ENCODE data around the gene MME. TPM values are rescaled to one million over a fixed set of nuclear protein-coding genes. Genes with fewer than 3 reads are reported as not detected.

MME gene
- total RNA-seq, 2 experiments from 2014 or later, result 84.4 to 118 TPM

DNA sequence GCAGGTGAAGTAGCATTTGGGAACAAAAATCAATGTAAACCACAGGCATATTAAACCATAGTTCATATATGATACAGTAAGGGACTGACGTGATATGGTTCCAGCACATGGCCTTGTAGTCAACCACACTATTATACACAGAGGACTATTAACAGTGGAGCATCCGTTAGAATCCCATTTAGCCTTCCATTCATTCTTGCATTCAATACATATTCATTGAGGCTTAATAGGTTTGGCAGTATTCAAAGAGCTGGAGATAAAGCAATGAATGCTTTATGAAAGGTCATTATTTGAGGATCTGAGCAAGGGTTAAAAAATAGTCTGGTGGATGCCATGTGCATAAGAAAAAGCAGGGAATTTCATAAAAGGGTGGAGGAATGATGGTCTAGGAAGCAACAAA lies 89.1 kb downstream of the MME start:
- H3K36me3 ChIP-seq (ENCODE audit: insufficient read depth, low read length), result peaks cover 90% of the 10 kb centered on the region
- intact Hi-C loops (cut with micrococcal nuclease; ENCODE audit: unreplicated experiment), result loop anchor here (10.0 kb wide), 1 partner anchor 214 kb away; no protein-coding TSS in a partner anchor
- no TSS peak for BruUV-seq (replicated peaks)

DNA sequence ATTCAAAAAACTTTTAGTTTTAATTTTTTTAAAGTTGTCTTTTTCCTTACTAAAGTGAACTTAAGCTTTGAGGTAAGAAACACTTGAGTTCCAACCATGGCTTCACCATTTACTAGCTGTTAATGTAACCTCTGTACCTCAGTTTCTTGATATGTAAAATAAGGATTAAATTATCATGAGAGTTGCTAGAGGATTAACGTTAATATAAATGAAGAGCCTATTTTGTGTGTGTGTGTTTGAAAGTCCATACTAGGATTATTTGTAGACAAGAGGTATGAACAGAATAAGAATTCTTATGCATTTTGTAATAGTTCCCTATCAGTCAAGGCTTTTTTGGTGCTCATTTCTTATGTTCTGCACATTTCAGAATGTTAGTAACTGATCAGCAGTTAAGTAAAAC lies 93.7 kb downstream of the MME start:
- H3K4me3 ChIP-seq (ENCODE audit: low read depth, low read length, poor library complexity, severe bottlenecking), result no peak overlapping the region
- BruUV-seq (replicated peaks), result no TSS peak
- peaks cover 90% of the 10 kb centered on the region for H3K36me3 ChIP-seq (ENCODE audit: insufficient read depth, low read length)

More for the DNA sequence above, 89.1 kb downstream of the MME start:
- Histone ChIP-seq H3K27ac (ENCODE audit: low read depth, low read length, poor library complexity, severe bottlenecking) (no peak overlapping the region), H3K4me1 (ENCODE audit: insufficient read depth, low read length, poor library complexity, severe bottlenecking) (no peaks in the 10 kb centered on the region), H3K4me3 (ENCODE audit: low read depth, low read length, poor library complexity, severe bottlenecking) (no peak overlapping the region), H3K9me2 (ENCODE audit: insufficient read depth, low read length) (no peaks in the 10 kb centered on the region), H2AFZ (ENCODE audit: low read length) (no peak overlapping the region), H3K4me2 (ENCODE audit: low read length) (no peak overlapping the region), H4K20me1 (ENCODE audit: insufficient read depth, low read length) (no peaks in the 10 kb centered on the region), H3K9me3 (ENCODE audit: low read length) (no peaks in the 10 kb centered on the region), H3K79me2 (ENCODE audit: insufficient read depth, low read depth, low read length) (no peaks in the 10 kb centered on the region)
- POLR2A ChIA-PET, result no interaction called here
- CTCF ChIA-PET (ENCODE audit: unreplicated experiment), result no interaction called here
- no peak for DNase-seq (ENCODE audit: low spot score)
- TF ChIP-seq, protein P1, sequence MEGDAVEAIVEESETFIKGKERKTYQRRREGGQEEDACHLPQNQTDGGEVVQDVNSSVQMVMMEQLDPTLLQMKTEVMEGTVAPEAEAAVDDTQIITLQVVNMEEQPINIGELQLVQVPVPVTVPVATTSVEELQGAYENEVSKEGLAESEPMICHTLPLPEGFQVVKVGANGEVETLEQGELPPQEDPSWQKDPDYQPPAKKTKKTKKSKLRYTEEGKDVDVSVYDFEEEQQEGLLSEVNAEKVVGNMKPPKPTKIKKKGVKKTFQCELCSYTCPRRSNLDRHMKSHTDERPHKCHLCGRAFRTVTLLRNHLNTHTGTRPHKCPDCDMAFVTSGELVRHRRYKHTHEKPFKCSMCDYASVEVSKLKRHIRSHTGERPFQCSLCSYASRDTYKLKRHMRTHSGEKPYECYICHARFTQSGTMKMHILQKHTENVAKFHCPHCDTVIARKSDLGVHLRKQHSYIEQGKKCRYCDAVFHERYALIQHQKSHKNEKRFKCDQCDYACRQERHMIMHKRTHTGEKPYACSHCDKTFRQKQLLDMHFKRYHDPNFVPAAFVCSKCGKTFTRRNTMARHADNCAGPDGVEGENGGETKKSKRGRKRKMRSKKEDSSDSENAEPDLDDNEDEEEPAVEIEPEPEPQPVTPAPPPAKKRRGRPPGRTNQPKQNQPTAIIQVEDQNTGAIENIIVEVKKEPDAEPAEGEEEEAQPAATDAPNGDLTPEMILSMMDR (conservative IDR thresholded peaks at IDR 0.05; ENCODE audit: low read length), result no peak
- TF ChIP-seq EZH2phosphoT487 (IDR thresholded peaks at IDR 0.05; ENCODE audit: borderline replicate concordance, low read depth, low read length), result no peak

DNA sequence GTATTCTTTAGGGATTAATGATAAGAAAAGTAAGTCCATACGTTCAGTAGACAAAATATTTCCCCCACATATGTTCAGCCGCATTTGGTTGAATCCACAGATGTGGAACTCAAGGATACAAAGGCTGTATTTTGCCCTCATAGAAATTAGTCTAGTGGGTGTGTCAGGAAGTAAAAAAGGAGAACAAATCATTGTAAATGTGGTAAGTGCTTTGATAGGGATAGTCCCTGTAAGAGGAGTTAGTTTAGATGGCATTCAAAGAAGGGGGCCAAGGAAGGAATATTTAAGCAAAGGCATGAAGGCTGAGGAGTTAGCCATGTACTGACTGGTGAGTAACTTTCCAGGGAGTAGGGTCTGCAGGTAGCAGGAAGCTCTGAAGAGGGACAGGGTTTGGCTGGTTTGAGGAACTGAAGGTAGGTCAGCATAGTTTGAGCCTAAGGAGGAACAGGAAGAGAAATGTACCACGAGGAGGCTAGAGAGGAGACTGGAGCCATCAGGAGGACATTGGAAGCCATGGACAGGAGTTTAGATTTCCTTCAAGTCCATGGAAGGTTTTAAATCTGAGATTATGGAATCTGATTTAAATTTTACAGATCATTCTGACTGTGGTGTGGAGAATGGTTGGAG lies 98.8 kb downstream of the MME start:
- Histone ChIP-seq H3K4me3 (ENCODE audit: low read depth, low read length, poor library complexity, severe bottlenecking) (no peak overlapping the region), H3K4me2 (ENCODE audit: low read length) (no peak overlapping the region), H3K36me3 (ENCODE audit: insufficient read depth, low read length) (peaks cover 82% of the 10 kb centered on the region), H3K9me2 (ENCODE audit: insufficient read depth, low read length) (no peaks in the 10 kb centered on the region), H3K27ac (ENCODE audit: low read depth, low read length, poor library complexity, severe bottlenecking) (no peak overlapping the region), H3K79me2 (ENCODE audit: insufficient read depth, low read depth, low read length) (no peaks in the 10 kb centered on the region), H3K9me3 (ENCODE audit: low read length) (no peaks in the 10 kb centered on the region), H4K20me1 (ENCODE audit: insufficient read depth, low read length) (no peaks in the 10 kb centered on the region), H2AFZ (ENCODE audit: low read length) (no peak overlapping the region), H3K4me1 (ENCODE audit: insufficient read depth, low read length, poor library complexity, severe bottlenecking) (peaks cover 9% of the 10 kb centered on the region)
- DNase-seq (ENCODE audit: low spot score), result no peak
- no TSS peak for BruUV-seq (replicated peaks)
- ChIA-PET CTCF (ENCODE audit: unreplicated experiment) (no interaction called here), POLR2A (no interaction called here)
- TF ChIP-seq, protein P1 (conservative IDR thresholded peaks at IDR 0.05; ENCODE audit: low read length), result no peak
- no peak for TF ChIP-seq EZH2phosphoT487 (IDR thresholded peaks at IDR 0.05; ENCODE audit: borderline replicate concordance, low read depth, low read length)
- intact Hi-C loops (cut with micrococcal nuclease; ENCODE audit: unreplicated experiment), result no loop called here

More for the DNA sequence above, 93.7 kb downstream of the MME start:
- H3K79me2 ChIP-seq (ENCODE audit: insufficient read depth, low read depth, low read length), result no peaks in the 10 kb centered on the region
- intact Hi-C loops (cut with micrococcal nuclease; ENCODE audit: unreplicated experiment), result no loop called here
- no peak overlapping the region for H2AFZ ChIP-seq (ENCODE audit: low read length)
- no peak overlapping the region for H3K4me2 ChIP-seq (ENCODE audit: low read length)
- H4K20me1 ChIP-seq (ENCODE audit: insufficient read depth, low read length), result no peaks in the 10 kb centered on the region
- H3K9me2 ChIP-seq (ENCODE audit: insufficient read depth, low read length), result no peaks in the 10 kb centered on the region
- no peaks in the 10 kb centered on the region for H3K9me3 ChIP-seq (ENCODE audit: low read length)
- ChIA-PET POLR2A (interaction anchor here (0.7 to 1.6 kb wide), 7 partner anchors 10 to 64 kb away, joined by 3 to 5 read pairs (median 3); no protein-coding TSS in a partner anchor), CTCF (ENCODE audit: unreplicated experiment) (no interaction called here)
- no peaks in the 10 kb centered on the region for H3K4me1 ChIP-seq (ENCODE audit: insufficient read depth, low read length, poor library complexity, severe bottlenecking)
- no peak overlapping the region for H3K27ac ChIP-seq (ENCODE audit: low read depth, low read length, poor library complexity, severe bottlenecking)
- no peak for DNase-seq (ENCODE audit: low spot score)
- TF ChIP-seq, protein P1 (conservative IDR thresholded peaks at IDR 0.05; ENCODE audit: low read length), result no peak
- TF ChIP-seq EZH2phosphoT487 (IDR thresholded peaks at IDR 0.05; ENCODE audit: borderline replicate concordance, low read depth, low read length), result no peak
